GM12878 (cell line): ENCODE data around the gene PDZD2. TPM values are rescaled to one million over a fixed set of nuclear protein-coding genes. Genes with fewer than 3 reads are reported as not detected.

ENCODE experiments used
- ATAC-seq: fragments of 200-7000 bp; cut with Tn5 transposase; 3 replicates; pipeline ENCODE4 v1.9.1; 2020; ENCODE audit warnings: mild to moderate bottlenecking, moderate library complexity
- BruUV-seq: library from RNA; stranded (reverse); fragments of 400-500 nt; replicated peaks from 2 replicates; lab custom pipeline; 2021; lab: Mats Ljungman, UMichigan
- CTCF ChIA-PET: fragments of 300-600 bp; sonication (Branson Sonifier 250); formaldehyde crosslinking; extraction: SDS; loops from one replicate; lab custom pipeline; 2021; ENCODE audit warnings: inconsistent platforms; lab: Yijun Ruan, JAX
- POLR2A ChIA-PET: fragments of 350-600 bp; formaldehyde crosslinking; extraction: SDS; loops from one replicate; lab custom pipeline; 2021; ENCODE audit warnings: inconsistent platforms; lab: Charles Lee
- RAD21 ChIA-PET: fragments of 300-600 bp; sonication (Branson Sonifier 250); formaldehyde crosslinking; loops from one replicate; lab custom pipeline; 2023; ENCODE audit warnings: antibody characterized with exemption; ENCODE audit not compliant: unreplicated experiment; lab: Charles Lee
- SMC1A ChIA-PET: fragments of 300-600 bp; sonication (Branson Sonifier 250); formaldehyde crosslinking; loops from one replicate; lab custom pipeline; 2023; ENCODE audit not compliant: unreplicated experiment, uncharacterized antibody; lab: Charles Lee
- DNase-seq: peaks from one replicate; pipeline ENCODE4 v3.0.0-alpha.2; 2011; ENCODE audit warnings: low read depth, low spot score
- FAIRE-seq: peaks from 3 replicates; lab custom pipeline; 2011; peaks lifted over from hg19 to GRCh38; lab: Jason Lieb, UNC
- H2AFZ ChIP-seq: 2 replicates; pipeline ENCODE4 v1.6.0; 2011; ENCODE audit warnings: low read depth, low read length, control low read depth; ENCODE audit not compliant: control insufficient read depth
- H3K27ac ChIP-seq: 2 replicates; pipeline ENCODE4 v1.5.1; 2011; ENCODE audit warnings: control low read depth; ENCODE audit not compliant: control insufficient read depth, insufficient read depth
- H3K27me3 ChIP-seq, 2 experiments: replicated peaks in 1 of 2; 2 replicates each; pipeline versions ENCODE4 v1.6.0 to v1.6.1; 2011; ENCODE audit warnings: low read length in 1 of 2; ENCODE audit not compliant: control insufficient read depth in 2 of 2, insufficient read depth in 2 of 2
- H3K36me3 ChIP-seq, 2 experiments: 2 replicates each; pipeline ENCODE4 v1.5.1; 2011; ENCODE audit warnings: low read length in 1 of 2; ENCODE audit not compliant: control insufficient read depth in 2 of 2, insufficient read depth in 2 of 2
- H3K4me1 ChIP-seq: 2 replicates; pipeline ENCODE4 v1.6.1; 2011; ENCODE audit warnings: mild to moderate bottlenecking, low read length, moderate library complexity, mixed read lengths; ENCODE audit not compliant: control insufficient read depth, insufficient read depth
- H3K4me2 ChIP-seq: 2 replicates; pipeline ENCODE4 v1.6.0; 2011; ENCODE audit warnings: control low read depth; ENCODE audit not compliant: control insufficient read depth, insufficient read depth
- H3K4me3 ChIP-seq: fragments of 200-600 bp; sonication (generic); 2 replicates; pipeline ENCODE4 v1.5.1; 2016
- H3K79me2 ChIP-seq: 2 replicates; pipeline ENCODE4 v1.6.0; 2011; ENCODE audit warnings: low read length; ENCODE audit not compliant: control insufficient read depth, insufficient read depth
- H3K9ac ChIP-seq: 2 replicates; pipeline ENCODE4 v1.8.0; 2011; ENCODE audit warnings: low read length, control low read depth, mixed read lengths; ENCODE audit not compliant: control insufficient read depth, insufficient read depth
- H3K9me3 ChIP-seq: replicated peaks from 3 replicates; pipeline ENCODE4 v1.5.1; 2011; ENCODE audit warnings: mild to moderate bottlenecking, low read length; ENCODE audit not compliant: control insufficient read depth, insufficient read depth
- H4K20me1 ChIP-seq: 2 replicates; pipeline ENCODE4 v1.6.0; 2011; ENCODE audit not compliant: control insufficient read depth, insufficient read depth
- EED ChIP-seq: sonication (generic); IDR thresholded peaks from 2 replicates; pipeline ENCODE4 v1.6.1; 2016; ENCODE audit warnings: antibody characterized with exemption, low read depth
- JUNB ChIP-seq: IDR thresholded peaks from 2 replicates; pipeline ENCODE4 v1.6.1; 2016; ENCODE audit warnings: antibody characterized with exemption, mild to moderate bottlenecking
- MYC ChIP-seq: IDR thresholded peaks from 2 replicates; pipeline ENCODE4 v1.6.1; 2011; ENCODE audit warnings: mild to moderate bottlenecking, low read length, moderate library complexity, inconsistent platforms; ENCODE audit not compliant: insufficient read depth, insufficient replicate concordance, insufficient read length, severe bottlenecking
- RAD21 ChIP-seq: IDR thresholded peaks from 2 replicates; pipeline ENCODE4 v1.6.1; 2011; ENCODE audit warnings: mild to moderate bottlenecking, low read depth, low read length, moderate library complexity; ENCODE audit not compliant: insufficient read depth
- RCOR1 ChIP-seq: conservative IDR thresholded peaks from 2 replicates; pipeline ENCODE4 v1.6.1; 2012; ENCODE audit warnings: low read depth, low read length, improper control_type of control experiment
- ZNF24 ChIP-seq: fragments of 450-650 bp; IDR thresholded peaks from 2 replicates; pipeline ENCODE4 v1.6.1; 2017; ENCODE audit warnings: antibody characterized with exemption, mild to moderate bottlenecking
- WGBS: methylation state at CpG from one replicate; pipeline ENCODE4 v1.1.6; 2016; ENCODE audit warnings: low lambda C conversion rate; ENCODE audit not compliant: insufficient replicate concordance, insufficient coverage; ENCODE audit errors: missing lambda C conversion rate; 5-methylcytosine and 5-hydroxymethylcytosine counted together
- in situ Hi-C: fragments of 300-500 bp; cut with MboI; formaldehyde crosslinking; loops from 9 replicates; pipeline ENCODE4 v1.14.3; 2018; ENCODE audit warnings: mixed read lengths
- intact Hi-C: fragments of 100-400 bp; cut with micrococcal nuclease; formaldehyde crosslinking; loops from one replicate; pipeline ENCODE4 v1.14.2; 2022; ENCODE audit not compliant: unreplicated experiment
- polyA plus RNA-seq, 11 experiments: library from polyadenylated mRNA; depleted of rRNA in 4 of 11; unstranded in 6 of 11; stranded (reverse) in 5 of 11; fragments of >200 nt; fragmentation: Nextera tagmentation in 4 of 11; fragmentation: Illumina TruSeq in 1 of 11; extraction: Ambion mirVana in 4 of 11; extraction: Trizol in 1 of 11; gene quantifications; 1 replicate in 1 of 11; 2 replicates in 10 of 11; pipeline versions ENCODE4 v1.2.1 to v1.2.3, GENCODE V29; 2011 to 2016; ENCODE audit warnings: inconsistent platforms in 2 of 11, missing spikeins in 2 of 11, low read depth in 1 of 11
- total RNA-seq, 4 experiments: library from RNA; depleted of rRNA in 3 of 4; stranded (reverse); fragments of >200 nt in 3 of 4; fragmentation: Illumina TruSeq in 1 of 4; extraction: Trizol in 1 of 4; gene quantifications; 2 replicates each; pipeline versions ENCODE4 v1.2.1 to v1.2.3, GENCODE V29; 2013 to 2021
- TF ChIP-seq, protein P1 (sequence below): fragments of 450-650 bp; IDR thresholded peaks from 2 replicates; pipeline ENCODE4 v1.6.1; 2017; ENCODE audit warnings: mild to moderate bottlenecking, moderate library complexity
- TF ChIP-seq, protein P2 (sequence below): fragments of 450-650 bp; IDR thresholded peaks from 2 replicates; pipeline ENCODE4 v1.6.1; 2017; ENCODE audit warnings: borderline replicate concordance
- TF ChIP-seq, protein P3 (sequence below): IDR thresholded peaks from 2 replicates; pipeline ENCODE4 v1.6.1; 2011; ENCODE audit warnings: low read depth, low read length, improper control_type of control experiment, borderline replicate concordance
- TF ChIP-seq, protein P4 (sequence below): IDR thresholded peaks from 2 replicates; pipeline ENCODE4 v1.6.1; 2012; ENCODE audit warnings: mild to moderate bottlenecking, low read depth, low read length
- TF ChIP-seq, protein P5 (sequence below): fragments of 450-650 bp; conservative IDR thresholded peaks from 2 replicates; pipeline ENCODE4 v1.6.1; 2017; ENCODE audit warnings: mild to moderate bottlenecking, moderate library complexity

Gene PDZD2
- total and polyA plus RNA-seq, 10 of the 15 experiments (the other 5 are each of a cell fraction or from before 2014, with no cell fraction given) = 0.01 to 0.58 (median 0.29) TPM; not detected in 3

DNA sequence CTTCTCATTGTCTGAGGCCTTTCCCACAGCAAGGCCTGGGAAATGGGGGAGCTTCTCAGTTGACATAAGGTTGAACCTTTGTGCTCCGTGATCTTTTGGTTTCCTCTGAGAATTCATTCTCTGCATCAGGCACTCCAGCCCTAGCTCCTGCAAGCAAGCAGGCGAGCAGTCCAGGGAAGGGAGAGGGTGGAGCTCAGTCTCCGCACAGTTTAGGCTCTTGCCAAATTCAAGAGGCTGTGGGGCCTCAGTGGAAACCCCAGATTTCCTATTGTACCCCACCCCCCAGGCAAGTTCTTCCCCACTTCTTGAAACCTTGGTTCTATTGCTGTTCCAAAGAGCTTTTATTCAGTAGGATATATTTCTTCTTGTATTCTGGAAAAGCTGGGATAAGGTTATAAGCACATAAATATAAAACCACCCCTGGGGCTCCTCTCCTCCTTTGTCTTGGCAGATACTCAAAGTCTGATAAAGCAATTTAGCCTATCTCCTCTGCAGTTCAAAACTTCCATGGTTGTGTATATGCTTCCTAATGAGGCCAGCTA, 147.2 kb downstream of the PDZD2 start:
- Histone ChIP-seq H3K4me2 (no peak overlapping the region), H3K4me1 (no peaks in the 10 kb centered on the region), H2AFZ (no peak overlapping the region), H3K27ac (no peak overlapping the region), H3K79me2 (no peaks in the 10 kb centered on the region), H4K20me1 (no peaks in the 10 kb centered on the region), H3K36me3 (no peaks in the 10 kb centered on the region), H3K9ac (no peak overlapping the region), H3K27me3 (no peaks in the 10 kb centered on the region), H3K4me3 (no peak overlapping the region), H3K9me3 (no peaks in the 10 kb centered on the region)
- intact Hi-C loops (no loop called here), in situ Hi-C loops (no loop called here)
- no peak for DNase-seq
- no peak for FAIRE-seq
- no TSS peak for BruUV-seq
- no peak for ATAC-seq
- ChIA-PET CTCF (interaction anchor here (1.2 kb wide), 1 partner anchor 345 kb away, joined by 3 read pairs; no protein-coding TSS in a partner anchor), SMC1A (interaction anchor here (0.8 kb wide), 1 partner anchor 16 kb away, joined by 3 read pairs; no protein-coding TSS in a partner anchor), POLR2A (interaction anchor here (1.0 kb wide), 1 partner anchor 9 kb away, joined by 3 read pairs; no protein-coding TSS in a partner anchor), RAD21 (no interaction called here)
- 57% methylated on average over 3 of the region's 3 CpGs for WGBS
- TF ChIP-seq, protein P1, sequence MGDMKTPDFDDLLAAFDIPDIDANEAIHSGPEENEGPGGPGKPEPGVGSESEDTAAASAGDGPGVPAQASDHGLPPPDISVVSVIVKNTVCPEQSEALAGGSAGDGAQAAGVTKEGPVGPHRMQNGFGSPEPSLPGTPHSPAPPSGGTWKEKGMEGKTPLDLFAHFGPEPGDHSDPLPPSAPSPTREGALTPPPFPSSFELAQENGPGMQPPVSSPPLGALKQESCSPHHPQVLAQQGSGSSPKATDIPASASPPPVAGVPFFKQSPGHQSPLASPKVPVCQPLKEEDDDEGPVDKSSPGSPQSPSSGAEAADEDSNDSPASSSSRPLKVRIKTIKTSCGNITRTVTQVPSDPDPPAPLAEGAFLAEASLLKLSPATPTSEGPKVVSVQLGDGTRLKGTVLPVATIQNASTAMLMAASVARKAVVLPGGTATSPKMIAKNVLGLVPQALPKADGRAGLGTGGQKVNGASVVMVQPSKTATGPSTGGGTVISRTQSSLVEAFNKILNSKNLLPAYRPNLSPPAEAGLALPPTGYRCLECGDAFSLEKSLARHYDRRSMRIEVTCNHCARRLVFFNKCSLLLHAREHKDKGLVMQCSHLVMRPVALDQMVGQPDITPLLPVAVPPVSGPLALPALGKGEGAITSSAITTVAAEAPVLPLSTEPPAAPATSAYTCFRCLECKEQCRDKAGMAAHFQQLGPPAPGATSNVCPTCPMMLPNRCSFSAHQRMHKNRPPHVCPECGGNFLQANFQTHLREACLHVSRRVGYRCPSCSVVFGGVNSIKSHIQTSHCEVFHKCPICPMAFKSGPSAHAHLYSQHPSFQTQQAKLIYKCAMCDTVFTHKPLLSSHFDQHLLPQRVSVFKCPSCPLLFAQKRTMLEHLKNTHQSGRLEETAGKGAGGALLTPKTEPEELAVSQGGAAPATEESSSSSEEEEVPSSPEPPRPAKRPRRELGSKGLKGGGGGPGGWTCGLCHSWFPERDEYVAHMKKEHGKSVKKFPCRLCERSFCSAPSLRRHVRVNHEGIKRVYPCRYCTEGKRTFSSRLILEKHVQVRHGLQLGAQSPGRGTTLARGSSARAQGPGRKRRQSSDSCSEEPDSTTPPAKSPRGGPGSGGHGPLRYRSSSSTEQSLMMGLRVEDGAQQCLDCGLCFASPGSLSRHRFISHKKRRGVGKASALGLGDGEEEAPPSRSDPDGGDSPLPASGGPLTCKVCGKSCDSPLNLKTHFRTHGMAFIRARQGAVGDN = no peak
- TF ChIP-seq JUNB (no peak), MYC (no peak), EED (no peak), ZNF24 (no peak), RCOR1 (no peak), RAD21 (no peak)
- TF ChIP-seq, protein P2, sequence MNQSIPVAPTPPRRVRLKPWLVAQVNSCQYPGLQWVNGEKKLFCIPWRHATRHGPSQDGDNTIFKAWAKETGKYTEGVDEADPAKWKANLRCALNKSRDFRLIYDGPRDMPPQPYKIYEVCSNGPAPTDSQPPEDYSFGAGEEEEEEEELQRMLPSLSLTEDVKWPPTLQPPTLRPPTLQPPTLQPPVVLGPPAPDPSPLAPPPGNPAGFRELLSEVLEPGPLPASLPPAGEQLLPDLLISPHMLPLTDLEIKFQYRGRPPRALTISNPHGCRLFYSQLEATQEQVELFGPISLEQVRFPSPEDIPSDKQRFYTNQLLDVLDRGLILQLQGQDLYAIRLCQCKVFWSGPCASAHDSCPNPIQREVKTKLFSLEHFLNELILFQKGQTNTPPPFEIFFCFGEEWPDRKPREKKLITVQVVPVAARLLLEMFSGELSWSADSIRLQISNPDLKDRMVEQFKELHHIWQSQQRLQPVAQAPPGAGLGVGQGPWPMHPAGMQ = no peak
- TF ChIP-seq, protein P3, sequence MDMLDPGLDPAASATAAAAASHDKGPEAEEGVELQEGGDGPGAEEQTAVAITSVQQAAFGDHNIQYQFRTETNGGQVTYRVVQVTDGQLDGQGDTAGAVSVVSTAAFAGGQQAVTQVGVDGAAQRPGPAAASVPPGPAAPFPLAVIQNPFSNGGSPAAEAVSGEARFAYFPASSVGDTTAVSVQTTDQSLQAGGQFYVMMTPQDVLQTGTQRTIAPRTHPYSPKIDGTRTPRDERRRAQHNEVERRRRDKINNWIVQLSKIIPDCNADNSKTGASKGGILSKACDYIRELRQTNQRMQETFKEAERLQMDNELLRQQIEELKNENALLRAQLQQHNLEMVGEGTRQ = no peak
- TF ChIP-seq, protein P4, sequence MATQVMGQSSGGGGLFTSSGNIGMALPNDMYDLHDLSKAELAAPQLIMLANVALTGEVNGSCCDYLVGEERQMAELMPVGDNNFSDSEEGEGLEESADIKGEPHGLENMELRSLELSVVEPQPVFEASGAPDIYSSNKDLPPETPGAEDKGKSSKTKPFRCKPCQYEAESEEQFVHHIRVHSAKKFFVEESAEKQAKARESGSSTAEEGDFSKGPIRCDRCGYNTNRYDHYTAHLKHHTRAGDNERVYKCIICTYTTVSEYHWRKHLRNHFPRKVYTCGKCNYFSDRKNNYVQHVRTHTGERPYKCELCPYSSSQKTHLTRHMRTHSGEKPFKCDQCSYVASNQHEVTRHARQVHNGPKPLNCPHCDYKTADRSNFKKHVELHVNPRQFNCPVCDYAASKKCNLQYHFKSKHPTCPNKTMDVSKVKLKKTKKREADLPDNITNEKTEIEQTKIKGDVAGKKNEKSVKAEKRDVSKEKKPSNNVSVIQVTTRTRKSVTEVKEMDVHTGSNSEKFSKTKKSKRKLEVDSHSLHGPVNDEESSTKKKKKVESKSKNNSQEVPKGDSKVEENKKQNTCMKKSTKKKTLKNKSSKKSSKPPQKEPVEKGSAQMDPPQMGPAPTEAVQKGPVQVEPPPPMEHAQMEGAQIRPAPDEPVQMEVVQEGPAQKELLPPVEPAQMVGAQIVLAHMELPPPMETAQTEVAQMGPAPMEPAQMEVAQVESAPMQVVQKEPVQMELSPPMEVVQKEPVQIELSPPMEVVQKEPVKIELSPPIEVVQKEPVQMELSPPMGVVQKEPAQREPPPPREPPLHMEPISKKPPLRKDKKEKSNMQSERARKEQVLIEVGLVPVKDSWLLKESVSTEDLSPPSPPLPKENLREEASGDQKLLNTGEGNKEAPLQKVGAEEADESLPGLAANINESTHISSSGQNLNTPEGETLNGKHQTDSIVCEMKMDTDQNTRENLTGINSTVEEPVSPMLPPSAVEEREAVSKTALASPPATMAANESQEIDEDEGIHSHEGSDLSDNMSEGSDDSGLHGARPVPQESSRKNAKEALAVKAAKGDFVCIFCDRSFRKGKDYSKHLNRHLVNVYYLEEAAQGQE = no peak
- TF ChIP-seq, protein P5, sequence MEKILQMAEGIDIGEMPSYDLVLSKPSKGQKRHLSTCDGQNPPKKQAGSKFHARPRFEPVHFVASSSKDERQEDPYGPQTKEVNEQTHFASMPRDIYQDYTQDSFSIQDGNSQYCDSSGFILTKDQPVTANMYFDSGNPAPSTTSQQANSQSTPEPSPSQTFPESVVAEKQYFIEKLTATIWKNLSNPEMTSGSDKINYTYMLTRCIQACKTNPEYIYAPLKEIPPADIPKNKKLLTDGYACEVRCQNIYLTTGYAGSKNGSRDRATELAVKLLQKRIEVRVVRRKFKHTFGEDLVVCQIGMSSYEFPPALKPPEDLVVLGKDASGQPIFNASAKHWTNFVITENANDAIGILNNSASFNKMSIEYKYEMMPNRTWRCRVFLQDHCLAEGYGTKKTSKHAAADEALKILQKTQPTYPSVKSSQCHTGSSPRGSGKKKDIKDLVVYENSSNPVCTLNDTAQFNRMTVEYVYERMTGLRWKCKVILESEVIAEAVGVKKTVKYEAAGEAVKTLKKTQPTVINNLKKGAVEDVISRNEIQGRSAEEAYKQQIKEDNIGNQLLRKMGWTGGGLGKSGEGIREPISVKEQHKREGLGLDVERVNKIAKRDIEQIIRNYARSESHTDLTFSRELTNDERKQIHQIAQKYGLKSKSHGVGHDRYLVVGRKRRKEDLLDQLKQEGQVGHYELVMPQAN = no peak
